Tibial artery (tissue), 4 donors: ENCODE data around the gene GABRB3.

Experiments used
- DNase-seq, 2 donors: peaks; one replicate each; pipeline ENCODE4 v3.0.0-alpha.2; 2019
- H3K27ac ChIP-seq, 2 donors: fragments of 200-600 bp; sonication (generic) in 1 of 2; 1 replicate in 1 of 2; 2 replicates in 1 of 2; pipeline ENCODE4 v1.5.1; 2018 to 2019; ENCODE audit warnings: mild to moderate bottlenecking in 1 of 2
- H3K27me3 ChIP-seq, 2 donors: fragments of 200-600 bp; sonication (generic) in 1 of 2; one replicate each; pipeline versions ENCODE4 v1.5.1 to v1.6.0; 2016 to 2019
- H3K36me3 ChIP-seq, 3 donors: fragments of 200-600 bp; sonication (generic) in 2 of 3; one replicate each; pipeline ENCODE4 v1.5.1; 2016 to 2019; ENCODE audit warnings: mild to moderate bottlenecking in 2 of 3
- H3K4me1 ChIP-seq, 4 donors: fragments of 200-600 bp; sonication (generic) in 2 of 4; 1 replicate in 3 of 4; 2 replicates in 1 of 4; pipeline ENCODE4 v1.5.1; 2016 to 2019
- H3K4me3 ChIP-seq, 2 donors: fragments of 200-600 bp; sonication (generic) in 1 of 2; 1 replicate in 1 of 2; 2 replicates in 1 of 2; pipeline ENCODE4 v1.5.1; 2018 to 2019; ENCODE audit warnings: mild to moderate bottlenecking in 2 of 2
- H3K9me3 ChIP-seq, 3 donors: fragments of 200-600 bp; sonication (generic) in 1 of 3; one replicate each; pipeline ENCODE4 v1.5.1; 2016 to 2019
- intact Hi-C: fragments of 100-400 bp; cut with DNase I; formaldehyde crosslinking; loops from one replicate; pipeline ENCODE4 v1.15.0; 2023; ENCODE audit warnings: low total_unique reads
- TF ChIP-seq, protein P1 (sequence below), 2 experiments: fragments of 200-600 bp in 1 of 2; fragments of 450-650 bp in 1 of 2; IDR thresholded peaks; one replicate each; pipeline ENCODE4 v1.5.1; 2017 to 2019; ENCODE audit warnings: antibody characterized with exemption in 2 of 2, mild to moderate bottlenecking in 1 of 2, moderate library complexity in 1 of 2

Gene GABRB3

DNA sequence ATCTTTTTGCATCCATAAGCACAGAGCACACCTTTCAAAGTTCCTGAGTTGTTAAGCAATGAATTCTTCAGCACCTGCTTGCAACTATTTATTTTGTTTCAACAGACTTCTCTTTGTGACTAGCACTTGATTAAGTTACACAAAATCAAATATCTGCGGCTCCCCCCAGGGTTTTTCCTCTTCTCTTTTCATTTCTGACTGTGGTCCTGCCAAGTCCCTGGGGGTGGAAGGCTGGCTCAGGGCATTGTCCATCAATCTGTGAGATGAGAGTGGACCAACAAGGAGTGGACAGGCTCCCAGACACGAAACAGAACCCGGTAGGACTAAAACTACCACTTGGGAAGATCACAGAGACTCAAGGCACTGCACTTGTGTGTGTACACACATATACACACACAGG is 96.8 kb downstream of the GABRB3 start:
- Histone ChIP-seq H3K27me3 (no peaks in the 10 kb centered on the region), H3K9me3 (no peaks in the 10 kb centered on the region), H3K4me1 (no peaks in the 10 kb centered on the region), H3K4me3 (no peak overlapping the region), H3K27ac (no peak overlapping the region), H3K36me3 (no peaks in the 10 kb centered on the region)
- TF ChIP-seq, protein P1, sequence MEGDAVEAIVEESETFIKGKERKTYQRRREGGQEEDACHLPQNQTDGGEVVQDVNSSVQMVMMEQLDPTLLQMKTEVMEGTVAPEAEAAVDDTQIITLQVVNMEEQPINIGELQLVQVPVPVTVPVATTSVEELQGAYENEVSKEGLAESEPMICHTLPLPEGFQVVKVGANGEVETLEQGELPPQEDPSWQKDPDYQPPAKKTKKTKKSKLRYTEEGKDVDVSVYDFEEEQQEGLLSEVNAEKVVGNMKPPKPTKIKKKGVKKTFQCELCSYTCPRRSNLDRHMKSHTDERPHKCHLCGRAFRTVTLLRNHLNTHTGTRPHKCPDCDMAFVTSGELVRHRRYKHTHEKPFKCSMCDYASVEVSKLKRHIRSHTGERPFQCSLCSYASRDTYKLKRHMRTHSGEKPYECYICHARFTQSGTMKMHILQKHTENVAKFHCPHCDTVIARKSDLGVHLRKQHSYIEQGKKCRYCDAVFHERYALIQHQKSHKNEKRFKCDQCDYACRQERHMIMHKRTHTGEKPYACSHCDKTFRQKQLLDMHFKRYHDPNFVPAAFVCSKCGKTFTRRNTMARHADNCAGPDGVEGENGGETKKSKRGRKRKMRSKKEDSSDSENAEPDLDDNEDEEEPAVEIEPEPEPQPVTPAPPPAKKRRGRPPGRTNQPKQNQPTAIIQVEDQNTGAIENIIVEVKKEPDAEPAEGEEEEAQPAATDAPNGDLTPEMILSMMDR (IDR thresholded peaks at IDR 0.05): no peak
- no peak for DNase-seq
- intact Hi-C loops: no loop called here

GRCh38 chr15:26674467-26674866 is 98.4 kb downstream of the GABRB3 start:
- Histone ChIP-seq H3K27ac (no peak overlapping the region), H3K4me1 (no peaks in the 10 kb centered on the region), H3K4me3 (no peak overlapping the region), H3K9me3 (no peaks in the 10 kb centered on the region), H3K36me3 (no peaks in the 10 kb centered on the region), H3K27me3 (no peaks in the 10 kb centered on the region)
- no peak for DNase-seq
- TF ChIP-seq, protein P1 (IDR thresholded peaks at IDR 0.05): no peak
- intact Hi-C loops: no loop called here

GRCh38 chr15:26673445-26673844 is 99.4 kb downstream of the GABRB3 start:
- H3K4me1 ChIP-seq: no peaks in the 10 kb centered on the region
- H3K36me3 ChIP-seq: no peaks in the 10 kb centered on the region
- intact Hi-C loops: no loop called here
- H3K27ac ChIP-seq: no peak overlapping the region
- no peak overlapping the region for H3K4me3 ChIP-seq
- H3K27me3 ChIP-seq: no peaks in the 10 kb centered on the region
- no peaks in the 10 kb centered on the region for H3K9me3 ChIP-seq
- no peak for DNase-seq
- TF ChIP-seq, protein P1 (IDR thresholded peaks at IDR 0.05): no peak

GRCh38 chr15:26670116-26670515 is 102.8 kb downstream of the GABRB3 start:
- no peaks in the 10 kb centered on the region for H3K9me3 ChIP-seq

DNA sequence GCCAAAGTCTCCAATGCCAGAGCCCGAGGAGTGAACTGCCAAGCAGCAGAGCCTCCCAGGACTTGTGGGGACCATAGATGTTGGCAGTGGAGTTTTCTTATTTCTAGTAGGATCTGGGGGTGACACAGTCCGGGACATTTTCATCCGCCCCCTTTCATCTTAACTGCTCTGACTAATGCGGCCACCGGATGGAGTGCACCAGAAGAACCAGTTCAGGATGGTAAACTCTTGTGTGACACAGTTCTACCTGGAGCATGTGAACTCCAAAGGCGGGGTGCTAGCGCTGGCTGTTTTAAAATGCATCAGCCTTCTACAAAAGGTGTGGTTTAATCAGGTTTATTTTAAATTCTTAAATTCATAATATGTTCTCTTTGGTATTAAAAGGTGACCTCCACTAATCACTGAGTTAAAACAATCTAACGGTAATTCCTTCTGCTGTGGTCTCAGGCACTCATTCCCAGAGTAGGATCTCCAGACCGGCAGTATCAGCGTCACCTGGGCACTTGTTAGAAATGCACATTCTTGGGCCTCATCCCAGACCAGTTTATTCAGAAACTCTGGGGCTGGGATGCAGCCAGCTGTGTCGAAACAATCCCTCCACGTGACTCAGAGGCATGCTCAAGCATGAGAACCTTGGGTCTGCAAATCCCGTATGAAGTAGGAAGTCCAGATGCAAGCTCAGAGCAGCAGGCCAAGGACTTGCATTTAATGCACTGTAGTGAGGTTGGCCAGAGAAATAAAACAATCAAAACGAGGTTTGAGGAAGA is 105.5 kb downstream of the GABRB3 start:
- TF ChIP-seq, protein P1 (IDR thresholded peaks at IDR 0.05): no peak
- no peaks in the 10 kb centered on the region for H3K9me3 ChIP-seq
- no peaks in the 10 kb centered on the region for H3K36me3 ChIP-seq
- H3K27me3 ChIP-seq: no peaks in the 10 kb centered on the region
- H3K4me3 ChIP-seq: no peak overlapping the region
- H3K27ac ChIP-seq: no peak overlapping the region
- H3K4me1 ChIP-seq: no peaks in the 10 kb centered on the region
- DNase-seq: no peak
- intact Hi-C loops: no loop called here

More at GRCh38 chr15:26670116-26670515, 102.8 kb downstream of the GABRB3 start:
- no peak for DNase-seq
- no peak overlapping the region for H3K4me3 ChIP-seq
- no peaks in the 10 kb centered on the region for H3K36me3 ChIP-seq
- no peaks in the 10 kb centered on the region for H3K4me1 ChIP-seq
- TF ChIP-seq, protein P1 (IDR thresholded peaks at IDR 0.05): no peak
- no peaks in the 10 kb centered on the region for H3K27me3 ChIP-seq
- no peak overlapping the region for H3K27ac ChIP-seq
- intact Hi-C loops: no loop called here
